ENCODE results near the gene LTB4R. TPM values are rescaled to one million over a fixed set of nuclear protein-coding genes. Genes with fewer than 3 reads are reported as not detected.

Gene LTB4R
- total and polyA plus RNA-seq, 8 donors = 1.9 to 15.5 (median 2.6) TPM

DNA sequence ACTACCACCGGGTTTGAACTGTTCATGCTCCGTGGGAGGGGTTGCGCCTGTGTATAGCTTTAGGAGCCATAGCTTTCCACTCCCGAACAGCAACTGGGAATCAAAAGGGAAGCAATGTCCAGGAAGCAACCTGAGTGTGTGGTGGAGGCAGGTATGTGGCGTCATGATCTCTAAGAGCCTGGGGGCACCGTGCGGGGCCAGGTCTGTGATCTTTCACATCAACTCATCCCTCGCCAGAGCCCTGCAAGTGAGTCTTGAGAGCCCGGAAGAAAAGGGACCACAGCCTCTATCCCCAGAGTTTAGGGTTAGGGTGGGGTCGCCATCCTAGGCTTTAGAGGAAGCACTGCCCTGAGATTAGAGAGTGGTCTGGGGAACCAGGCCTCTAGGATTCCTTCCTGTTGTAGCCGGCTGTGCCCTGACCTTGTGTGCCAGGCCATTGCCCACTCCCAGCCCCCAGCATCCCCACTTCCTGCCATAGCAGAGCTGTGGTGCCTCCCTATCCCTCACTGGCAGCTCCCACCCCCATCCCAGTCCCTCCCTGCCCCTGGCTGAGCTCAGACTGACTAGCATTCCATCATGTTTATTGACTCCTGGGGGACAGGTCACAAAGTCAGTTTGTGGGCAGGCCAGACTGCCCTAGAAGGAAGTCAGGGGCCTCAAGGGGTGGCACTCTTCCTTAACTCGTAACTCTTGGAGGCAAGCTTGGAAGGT is 24.3 kb downstream of the LTB4R start:
- DNase-seq (no peak), FAIRE-seq (no peak), ATAC-seq (no peak)
- Histone ChIP-seq H3K27ac (no peak overlapping the region), H3K4me3 (no peak overlapping the region), H3K9me3 (no peaks in the 10 kb centered on the region), H3K27me3 (peaks cover 0 to 6% (median 0%) of the 10 kb centered on the region in 4 donors), H3K36me3 (peaks cover 0 to 5% (median 0%) of the 10 kb centered on the region in 3 donors), H3K4me1 (peaks cover 5 to 24% (median 15%) of the 10 kb centered on the region in 3 donors)
- 78 to 84% methylated on average over 12 of the region's 12 CpGs for WGBS, 2 donors
- TF ChIP-seq, protein P1, sequence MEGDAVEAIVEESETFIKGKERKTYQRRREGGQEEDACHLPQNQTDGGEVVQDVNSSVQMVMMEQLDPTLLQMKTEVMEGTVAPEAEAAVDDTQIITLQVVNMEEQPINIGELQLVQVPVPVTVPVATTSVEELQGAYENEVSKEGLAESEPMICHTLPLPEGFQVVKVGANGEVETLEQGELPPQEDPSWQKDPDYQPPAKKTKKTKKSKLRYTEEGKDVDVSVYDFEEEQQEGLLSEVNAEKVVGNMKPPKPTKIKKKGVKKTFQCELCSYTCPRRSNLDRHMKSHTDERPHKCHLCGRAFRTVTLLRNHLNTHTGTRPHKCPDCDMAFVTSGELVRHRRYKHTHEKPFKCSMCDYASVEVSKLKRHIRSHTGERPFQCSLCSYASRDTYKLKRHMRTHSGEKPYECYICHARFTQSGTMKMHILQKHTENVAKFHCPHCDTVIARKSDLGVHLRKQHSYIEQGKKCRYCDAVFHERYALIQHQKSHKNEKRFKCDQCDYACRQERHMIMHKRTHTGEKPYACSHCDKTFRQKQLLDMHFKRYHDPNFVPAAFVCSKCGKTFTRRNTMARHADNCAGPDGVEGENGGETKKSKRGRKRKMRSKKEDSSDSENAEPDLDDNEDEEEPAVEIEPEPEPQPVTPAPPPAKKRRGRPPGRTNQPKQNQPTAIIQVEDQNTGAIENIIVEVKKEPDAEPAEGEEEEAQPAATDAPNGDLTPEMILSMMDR (IDR thresholded peaks at IDR 0.05) = no peak
- intact Hi-C loops (cut with DNase I) = loop anchor here in 1 of 3 donors (10.0 kb wide), 1 partner anchor 99 kb away; no protein-coding TSS in a partner anchor

DNA sequence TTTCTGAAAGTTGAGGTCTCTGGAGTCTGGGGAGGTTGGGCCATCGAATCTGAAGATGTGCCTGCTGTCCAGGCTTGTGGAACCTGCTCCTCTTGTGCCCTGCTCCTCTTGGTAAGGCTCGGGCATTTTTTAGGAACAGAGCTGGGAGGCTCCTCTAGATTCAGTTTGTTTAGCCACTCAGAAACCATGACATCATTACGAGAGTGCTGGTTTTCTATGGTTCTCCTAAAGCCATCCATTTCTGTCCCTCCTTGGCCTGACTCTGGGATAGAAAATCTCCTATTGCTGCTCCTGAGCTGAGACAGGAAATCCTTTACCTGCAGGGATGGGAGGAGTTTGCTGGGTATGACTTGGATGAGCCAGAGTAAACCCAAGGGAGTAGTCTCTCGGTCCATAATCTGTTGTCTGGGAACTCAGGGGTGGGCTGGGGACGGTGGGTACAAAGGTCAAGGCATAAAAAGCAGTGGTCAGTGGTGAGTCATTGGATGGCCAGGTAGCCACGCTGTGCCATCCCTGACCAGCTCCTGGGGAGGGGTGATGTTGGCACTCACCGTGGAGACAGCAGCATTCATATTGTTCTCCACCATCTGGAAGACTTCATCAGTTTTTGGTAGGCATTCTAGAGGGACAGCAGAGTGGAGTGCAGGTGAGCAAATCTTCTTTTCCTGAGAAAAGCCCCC is 26.0 kb downstream of the LTB4R start:
- Histone ChIP-seq H3K4me3 (no peak overlapping the region), H3K36me3 (peaks cover 0 to 5% (median 0%) of the 10 kb centered on the region in 3 donors), H3K27me3 (peaks cover 0 to 6% (median 0%) of the 10 kb centered on the region in 4 donors), H3K9me3 (no peaks in the 10 kb centered on the region), H3K27ac (no peak overlapping the region), H3K4me1 (peaks cover 3 to 19% (median 15%) of the 10 kb centered on the region in 3 donors)
- WGBS, 2 donors = 82 to 83% methylated on average over 7 of the region's 7 CpGs
- DNase-seq (no peak), FAIRE-seq (no peak), ATAC-seq (no peak)
- TF ChIP-seq, protein P1 (IDR thresholded peaks at IDR 0.05) = no peak
- intact Hi-C loops (cut with DNase I) = loop anchor here in 1 of 3 donors (10.0 kb wide), 1 partner anchor 98 kb away; no protein-coding TSS in a partner anchor

DNA sequence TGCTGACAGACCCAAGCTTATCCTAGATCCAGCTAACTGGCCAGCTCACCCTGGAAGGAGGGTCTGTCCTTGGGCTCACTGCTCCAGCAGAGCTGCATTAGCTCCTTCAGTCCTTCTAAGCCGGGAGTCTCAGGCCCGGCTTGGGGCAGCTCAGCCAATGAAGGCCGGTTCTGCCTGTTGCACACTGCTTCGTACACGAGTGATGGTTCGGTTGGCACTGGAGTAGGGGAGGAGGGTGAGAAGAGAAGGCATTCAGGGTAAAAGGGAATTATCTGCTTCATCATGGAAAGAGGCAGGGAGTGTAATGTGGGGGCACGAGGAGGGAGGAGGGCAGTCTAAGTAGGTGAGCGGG is 26.5 kb downstream of the LTB4R start:
- no peak for DNase-seq
- H3K9me3 ChIP-seq = no peaks in the 10 kb centered on the region
- peaks cover 0 to 5% (median 0%) of the 10 kb centered on the region in 3 donors for H3K36me3 ChIP-seq
- no peak for FAIRE-seq
- H3K4me1 ChIP-seq = peaks cover 0 to 16% (median 10%) of the 10 kb centered on the region in 3 donors
- intact Hi-C loops (cut with DNase I) = loop anchor here in 1 of 3 donors (10.0 kb wide), 1 partner anchor 97 kb away; no protein-coding TSS in a partner anchor
- H3K4me3 ChIP-seq = no peak overlapping the region
- TF ChIP-seq, protein P1 (IDR thresholded peaks at IDR 0.05) = no peak
- ATAC-seq = no peak
- WGBS, 2 donors = 93 to 97% methylated on average over 8 of the region's 8 CpGs
- H3K27ac ChIP-seq = no peak overlapping the region
- H3K27me3 ChIP-seq = peaks cover 0 to 6% (median 0%) of the 10 kb centered on the region in 4 donors

DNA sequence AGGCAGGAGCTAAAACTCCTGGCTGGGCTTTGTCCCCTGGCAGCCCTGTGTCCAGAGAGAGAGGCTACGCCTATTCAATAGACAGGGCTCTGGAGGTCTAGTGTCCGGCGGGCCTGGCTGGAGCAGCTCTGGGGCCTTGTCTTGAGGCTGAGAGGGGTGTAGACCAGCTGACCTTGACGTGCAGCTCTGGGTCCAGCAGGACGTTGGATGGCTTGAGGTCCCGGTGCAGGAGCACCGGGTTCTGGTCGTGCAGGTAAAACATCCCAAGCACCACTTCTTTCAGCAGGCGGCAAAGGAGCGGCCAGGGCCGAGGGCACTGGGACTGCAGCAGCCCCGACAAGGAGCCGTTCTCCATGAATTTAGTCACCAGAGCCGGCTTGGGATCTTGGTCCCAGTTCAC is 27.5 kb downstream of the LTB4R start:
- intact Hi-C loops (cut with DNase I) = loop anchor here in 1 of 3 donors (10.0 kb wide), 1 partner anchor 96 kb away; no protein-coding TSS in a partner anchor
- WGBS, 2 donors = 74 to 76% methylated on average over 14 of the region's 14 CpGs
- ATAC-seq = no peak
- peak overlapping the region in 3 of 4 donors; percentile 46 to 61 (median 50) for H3K4me3 ChIP-seq
- H3K36me3 ChIP-seq = peaks cover 0 to 5% (median 0%) of the 10 kb centered on the region in 3 donors
- peaks cover 0 to 15% (median 7%) of the 10 kb centered on the region in 3 donors for H3K4me1 ChIP-seq
- no peak for DNase-seq
- no peak overlapping the region for H3K27ac ChIP-seq
- TF ChIP-seq, protein P1 (IDR thresholded peaks at IDR 0.05) = no peak
- no peaks in the 10 kb centered on the region for H3K27me3 ChIP-seq
- no peak for FAIRE-seq
- no peaks in the 10 kb centered on the region for H3K9me3 ChIP-seq

Measured in pancreas (tissue), 10 donors.